HCT116 (cell line): ENCODE measurements around the gene CNTROB. TPM values are rescaled to one million over a fixed set of nuclear protein-coding genes. Genes with fewer than 3 reads are reported as not detected.

Experiments
- ATAC-seq: fragments of 200-7000 bp; cut with Tn5 transposase; 2 replicates; pipeline ENCODE4 v1.9.1; 2020; ENCODE audit warnings: mild to moderate bottlenecking, moderate library complexity
- BruUV-seq: library from RNA; stranded (reverse); fragments of 400-500 nt; replicated peaks from 2 replicates; lab custom pipeline; 2021; lab: Mats Ljungman, UMichigan
- CTCF ChIA-PET: fragments of 300-600 bp; sonication (Branson Sonifier 250); formaldehyde crosslinking; loops from one replicate; lab custom pipeline; 2021; ENCODE audit warnings: antibody characterized with exemption; lab: Charles Lee
- POLR2A ChIA-PET: fragments of 300-600, 350-600 bp; sonication (Branson Sonifier 250); formaldehyde crosslinking; loops from one replicate; lab custom pipeline; 2021; ENCODE audit warnings: antibody characterized with exemption; lab: Charles Lee
- RAD21 ChIA-PET, 2 experiments: fragments of 300-600 bp; sonication (Branson Sonifier 250); formaldehyde crosslinking; loops; one replicate each; lab custom pipeline; 2023; ENCODE audit warnings: low total read pairs in 2 of 2; ENCODE audit not compliant: uncharacterized antibody in 2 of 2, unreplicated experiment in 2 of 2, low non-redundant PET in 1 of 2; lab: Charles Lee
- DNase-seq: peaks from one replicate; pipeline ENCODE4 v3.0.0-alpha.2; 2010; ENCODE audit warnings: low read depth, low spot score
- H2AFZ ChIP-seq: fragments of 200-600 bp; shearing (Covaris generic), sonication (generic); 2 replicates; pipeline ENCODE4 v1.6.1; 2017; ENCODE audit warnings: low read depth, mixed run types, mixed read lengths, antibody characterized with exemption, low read length; ENCODE audit not compliant: poor library complexity, severe bottlenecking
- H3K27ac ChIP-seq: 2 replicates; pipeline ENCODE4 v1.5.1; 2012; ENCODE audit warnings: low read depth, low read length
- H3K27me3 ChIP-seq: fragments of 200-600 bp; sonication (generic); 2 replicates; pipeline ENCODE4 v1.6.1; 2016; ENCODE audit warnings: mixed run types, low read length, mixed read lengths; ENCODE audit not compliant: insufficient read depth
- H3K36me3 ChIP-seq, 2 experiments: fragments of 200-500 bp in 1 of 2; fragments of 200-600 bp in 1 of 2; sonication (Bioruptor generic) in 1 of 2; sonication (generic) in 1 of 2; 2 replicates each; pipeline versions ENCODE4 v1.5.1 to v1.6.1; 2014 to 2016; ENCODE audit warnings: low read length in 2 of 2, inconsistent platforms in 1 of 2, mixed read lengths in 1 of 2, mixed run types in 1 of 2; ENCODE audit not compliant: insufficient read depth in 2 of 2, control insufficient read depth in 1 of 2
- H3K4me1 ChIP-seq, 2 experiments: fragments of 200-600 bp in 1 of 2; sonication (generic) in 1 of 2; 2 replicates each; pipeline versions ENCODE4 v1.5.1 to v1.6.1; 2012 to 2017; ENCODE audit warnings: low read length in 2 of 2, inconsistent platforms in 1 of 2, mild to moderate bottlenecking in 1 of 2, mixed read lengths in 1 of 2, mixed run types in 1 of 2, moderate library complexity in 1 of 2; ENCODE audit not compliant: insufficient read depth in 2 of 2, control insufficient read depth in 1 of 2
- H3K4me2 ChIP-seq: fragments of 200-600 bp; sonication (generic); 2 replicates; pipeline ENCODE4 v1.6.1; 2017; ENCODE audit warnings: mixed run types, low read length, mixed read lengths
- H3K4me3 ChIP-seq, 2 experiments: fragments of 200-600 bp in 1 of 2; sonication (generic) in 1 of 2; replicated peaks in 1 of 2; 2 replicates each; pipeline ENCODE4 v1.5.1; 2011 to 2016; ENCODE audit warnings: low read length in 2 of 2, control low read depth in 1 of 2, low read depth in 1 of 2, mild to moderate bottlenecking in 1 of 2, mixed read lengths in 1 of 2, mixed run types in 1 of 2
- H3K79me2 ChIP-seq: fragments of 200-600 bp; sonication (generic); 2 replicates; pipeline ENCODE4 v1.6.1; 2017; ENCODE audit warnings: mild to moderate bottlenecking, mixed run types, low read length, moderate library complexity, mixed read lengths; ENCODE audit not compliant: insufficient read depth
- H3K9ac ChIP-seq: fragments of 200-600 bp; sonication (generic); 2 replicates; pipeline ENCODE4 v1.6.1; 2016; ENCODE audit warnings: low read length, mixed read lengths
- H3K9me2 ChIP-seq: fragments of 200-600 bp; sonication (generic), shearing (Covaris generic); 2 replicates; pipeline ENCODE4 v1.6.1; 2017; ENCODE audit warnings: mixed run types, mild to moderate bottlenecking, moderate library complexity; ENCODE audit not compliant: insufficient read depth
- H3K9me3 ChIP-seq, 2 experiments: fragments of 200-500 bp in 1 of 2; fragments of 200-600 bp in 1 of 2; sonication (Bioruptor generic) in 1 of 2; sonication (generic) in 1 of 2; 2 replicates each; pipeline ENCODE4 v1.6.1; 2014 to 2017; ENCODE audit warnings: low read length in 2 of 2, mixed read lengths in 2 of 2, inconsistent platforms in 1 of 2, low read depth in 1 of 2, mild to moderate bottlenecking in 1 of 2, mixed run types in 1 of 2, moderate library complexity in 1 of 2; ENCODE audit not compliant: control insufficient read depth in 1 of 2, insufficient read depth in 1 of 2
- H4K20me1 ChIP-seq: fragments of 200-600 bp; sonication (generic), shearing (Covaris generic); 2 replicates; pipeline ENCODE4 v1.6.1; 2017; ENCODE audit warnings: mixed run types, mild to moderate bottlenecking, moderate library complexity; ENCODE audit not compliant: insufficient read depth
- ATF3 ChIP-seq: IDR thresholded peaks from 2 replicates; pipeline ENCODE4 v1.6.1; 2012
- CBX3 ChIP-seq: IDR thresholded peaks from 2 replicates; pipeline ENCODE4 v1.6.1; 2012; ENCODE audit warnings: low read depth
- CEBPB ChIP-seq: IDR thresholded peaks from 2 replicates; pipeline ENCODE4 v1.6.1; 2012; ENCODE audit warnings: low read depth
- ELF1 ChIP-seq: IDR thresholded peaks from 2 replicates; pipeline ENCODE4 v1.6.1; 2012; ENCODE audit warnings: low read depth, borderline replicate concordance
- EZH2 ChIP-seq: fragments of 200-600 bp; sonication (generic); IDR thresholded peaks from 2 replicates; pipeline ENCODE4 v1.6.1; 2017; ENCODE audit warnings: antibody characterized with exemption, mixed run types
- EZH2phosphoT487 ChIP-seq: fragments of 200-600 bp; IDR thresholded peaks from 2 replicates; pipeline ENCODE4 v1.6.1; 2018; ENCODE audit warnings: antibody characterized with exemption, borderline replicate concordance
- MAX ChIP-seq: IDR thresholded peaks from 2 replicates; pipeline ENCODE4 v1.6.1; 2012
- REST ChIP-seq: IDR thresholded peaks from 2 replicates; pipeline ENCODE4 v1.6.1; 2012; ENCODE audit warnings: low read depth
- intact Hi-C: fragments of 100-400 bp; cut with micrococcal nuclease; formaldehyde crosslinking; loops from 2 replicates; pipeline ENCODE4 v1.10.0; 2022
- total RNA-seq: library from RNA; stranded (reverse); gene quantifications from one replicate; pipeline ENCODE4 v1.2.1, GENCODE V29; 2021; ENCODE audit not compliant: unreplicated experiment

Gene CNTROB
- total RNA-seq, 1 experiment from 2014 or later, result 54.6 TPM

GRCh38 chr17:7893187-7893880 lies 38.7 kb upstream of the CNTROB start:
- ATAC-seq (no peak), DNase-seq (no peak)
- ChIA-PET POLR2A (no interaction called here), RAD21 (no interaction called here), CTCF (interaction anchor here (0.5 kb wide), 1 partner anchor 31 kb away, joined by 3 read pairs; no protein-coding TSS in a partner anchor)
- Histone ChIP-seq H3K4me3 (no peak overlapping the region), H4K20me1 (no peaks in the 10 kb centered on the region), H3K9me3 (no peaks in the 10 kb centered on the region), H3K9me2 (no peaks in the 10 kb centered on the region), H3K79me2 (peaks cover 13% of the 10 kb centered on the region), H3K4me1 (peaks cover 16 to 17% of the 10 kb centered on the region in 2 experiments), H3K4me2 (no peak overlapping the region), H3K27me3 (no peaks in the 10 kb centered on the region), H3K36me3 (peaks cover 26 to 32% of the 10 kb centered on the region in 2 experiments; a peak in 3 of 4 replicates), H3K9ac (no peak overlapping the region), H3K27ac (no peak overlapping the region), H2AFZ (no peak overlapping the region)
- intact Hi-C loops, result no loop called here
- BruUV-seq, result no TSS peak
- TF ChIP-seq EZH2 (no peak), EZH2phosphoT487 (no peak), CBX3 (no peak), MAX (no peak), ELF1 (no peak), CEBPB (no peak), ATF3 (no peak), REST (no peak)
